GM19351 (cell line): ENCODE data around the gene STING1.
"Not testable (repeated sequence)": the region's sequence is repeated elsewhere in the genome, so short reads cannot be mapped to it uniquely, and the experiment has no call there.

Experiments
- ATAC-seq: cut with Tn5 transposase; IDR thresholded peaks from one replicate; pipeline ENCODE4 v1.9.1; 2021; ENCODE audit warnings: mild to moderate bottlenecking, moderate library complexity; ENCODE audit not compliant: unreplicated experiment

The STING1 gene

DNA sequence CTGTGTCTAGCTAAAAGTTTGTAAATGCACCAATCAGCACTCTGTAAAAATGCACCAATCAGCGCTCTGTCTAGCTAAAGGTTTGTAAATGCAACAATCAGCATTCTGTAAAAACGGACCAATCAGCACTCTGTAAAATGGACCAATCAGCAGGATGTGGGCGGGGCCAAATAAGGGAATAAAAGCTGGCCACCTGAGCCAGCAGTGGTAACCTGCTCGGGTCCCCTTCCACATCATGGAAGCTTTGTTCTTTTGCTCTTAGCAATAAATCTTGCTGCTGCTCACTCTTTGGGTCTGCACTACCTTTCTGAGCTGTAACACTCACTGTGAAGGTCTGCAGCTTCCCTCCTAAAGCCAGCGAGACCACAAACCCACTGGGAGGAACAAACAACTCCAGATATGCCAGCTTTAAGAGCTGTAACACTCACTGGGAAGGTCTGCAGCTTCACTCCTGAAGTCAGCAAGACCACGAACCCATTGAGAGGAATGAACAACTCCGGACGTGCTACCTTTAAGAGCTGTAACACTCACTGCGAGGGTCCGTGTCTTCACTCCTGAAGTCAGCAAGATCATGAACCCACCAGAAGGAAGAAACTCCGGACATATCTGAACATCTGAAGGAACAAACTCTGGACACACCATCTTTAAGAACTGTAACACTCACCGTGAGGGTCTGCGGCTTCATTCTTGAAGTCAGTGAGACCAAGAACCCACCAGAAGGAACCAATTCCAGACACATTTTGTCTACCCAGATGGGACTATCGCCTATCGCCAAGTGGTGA, 20.7 kb upstream of the STING1 start:
- ATAC-seq, result not testable (repeated sequence)

DNA sequence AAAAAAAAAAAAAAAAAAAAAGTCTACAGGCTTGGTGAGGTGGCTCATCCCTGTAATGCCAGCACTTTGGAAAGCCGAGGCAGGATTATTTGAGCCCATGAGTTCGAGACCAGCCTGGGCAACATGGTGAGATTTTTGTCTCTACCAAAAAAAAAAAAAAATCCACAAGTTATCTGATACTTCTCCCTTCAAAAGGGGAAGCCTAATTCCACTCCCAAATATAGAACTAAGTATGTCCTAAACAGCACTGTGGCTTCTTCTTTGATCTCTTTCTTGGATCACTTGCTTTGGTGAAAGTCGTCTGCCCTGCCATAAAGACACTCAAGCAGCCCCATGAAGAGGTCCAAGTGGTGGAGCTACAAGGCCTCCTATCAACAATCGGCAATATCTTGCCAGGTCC, 18.8 kb upstream of the STING1 start:
- ATAC-seq, result no peak

- ATAC-seq, result no peak
Measured at GRCh38 chr5:139495638-139496435, 13.3 kb upstream of the STING1 start.

DNA sequence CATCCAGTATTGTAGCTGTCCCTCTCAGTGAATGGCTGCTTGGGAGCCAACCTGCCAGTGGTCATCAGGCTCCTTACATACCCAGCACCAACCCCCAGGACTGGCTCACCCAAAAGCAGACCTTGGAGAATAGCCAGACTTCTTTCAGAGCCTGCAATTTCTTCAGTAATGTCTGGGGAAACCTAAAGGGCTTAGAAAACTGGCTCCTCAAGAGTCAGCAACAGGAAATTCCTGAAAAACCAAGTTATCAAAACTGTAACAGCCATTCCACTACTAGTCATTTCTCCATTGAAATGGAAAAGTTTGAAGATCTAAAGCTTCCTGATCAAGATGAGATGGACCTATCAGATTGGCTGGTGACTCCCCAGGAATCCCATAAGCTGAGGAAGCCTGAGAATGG, 12.3 kb upstream of the STING1 start:
- no peak for ATAC-seq

DNA sequence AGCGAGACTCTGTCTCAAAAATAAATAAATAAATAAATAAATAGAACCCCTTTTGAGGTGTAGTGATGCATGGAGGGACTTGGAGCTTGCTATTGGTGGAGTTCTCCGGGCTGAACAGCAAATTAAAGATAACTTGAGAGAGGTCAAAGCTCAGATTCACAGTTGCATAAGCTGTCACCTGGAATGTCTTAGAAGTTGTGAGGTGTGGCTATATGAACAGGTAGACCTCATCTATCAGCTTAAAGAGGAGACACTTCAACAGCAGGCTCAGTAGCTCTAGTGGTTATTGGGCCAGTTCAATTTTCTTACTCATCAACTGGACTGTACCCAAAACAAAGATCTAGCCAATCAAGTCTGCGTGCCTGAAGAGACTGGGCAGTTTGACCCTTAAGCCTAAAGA, 11.7 kb upstream of the STING1 start:
- ATAC-seq, result no peak

DNA sequence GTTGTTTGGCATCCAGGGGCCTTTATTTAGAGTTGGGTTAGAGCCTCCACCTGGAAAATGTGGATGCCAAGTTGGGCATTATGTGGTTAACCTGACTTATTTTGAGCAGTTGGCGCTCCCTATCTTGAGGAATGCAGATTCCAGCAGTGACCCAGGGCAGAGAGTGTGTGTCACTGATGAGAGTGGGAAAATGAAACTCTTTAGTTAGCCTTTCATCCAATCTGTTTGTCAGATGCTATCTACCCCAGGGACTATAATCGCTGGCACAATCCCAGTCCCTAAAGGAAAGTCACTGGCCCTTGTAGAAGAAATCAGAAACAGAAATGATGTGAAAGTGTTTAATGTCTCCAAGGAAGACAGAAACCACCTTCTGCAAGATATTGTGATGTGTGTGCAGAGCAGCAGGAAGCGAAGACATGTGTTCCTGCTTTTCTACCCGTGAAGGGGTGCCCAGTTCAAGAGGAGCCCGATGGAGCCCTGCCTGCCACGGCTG, 10.2 kb upstream of the STING1 start:
- ATAC-seq, result no peak

DNA sequence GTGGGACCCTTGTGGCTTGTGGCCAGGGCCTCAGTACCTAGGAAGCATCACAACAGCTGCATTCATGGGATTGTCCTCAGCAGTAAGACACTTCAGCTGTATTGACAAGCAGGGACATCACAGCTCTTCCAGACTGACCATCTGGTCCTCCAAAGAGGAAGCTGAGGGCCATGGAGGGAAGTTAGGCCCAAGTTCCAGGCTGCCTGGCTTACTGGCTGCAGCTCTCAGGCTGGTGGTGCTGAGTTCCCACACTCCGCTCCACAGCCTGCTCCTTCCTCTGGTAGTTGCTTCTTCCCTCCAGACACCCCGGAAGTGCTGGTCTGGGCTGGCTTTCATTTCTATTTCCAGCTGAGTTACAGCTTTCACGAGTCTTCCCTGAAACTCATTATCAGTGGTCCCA, 5.7 kb upstream of the STING1 start:
- no peak for ATAC-seq

- ATAC-seq, result no peak
Measured at GRCh38 chr5:139486201-139486600, 3.6 kb upstream of the STING1 start.

GRCh38 chr5:139482890-139483208, 291 bp upstream of the STING1 start:
- ATAC-seq, result not testable (repeated sequence)

DNA sequence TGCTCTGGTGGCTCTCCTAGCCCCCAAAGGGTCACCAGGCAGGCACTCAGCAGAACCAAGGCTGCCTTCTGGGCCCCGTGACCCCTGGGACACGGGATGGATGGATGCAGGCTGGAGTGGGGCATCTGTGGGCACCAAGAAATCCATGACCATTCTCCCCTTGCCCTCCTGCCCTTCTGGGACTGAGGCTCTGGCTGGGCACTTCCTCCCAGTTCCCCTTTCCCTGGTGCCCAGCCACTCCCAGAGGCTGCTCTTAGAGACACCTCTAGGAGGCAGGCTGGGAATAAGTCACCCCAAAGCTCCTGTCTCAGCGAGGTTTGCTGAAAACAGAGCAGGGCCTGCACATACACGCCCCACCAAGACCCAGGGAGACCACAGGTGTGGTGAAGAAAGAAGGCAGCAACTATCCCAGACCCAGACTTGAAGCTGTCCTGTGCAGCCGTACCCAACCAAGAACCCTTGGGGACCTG, 943 bp downstream of the STING1 start:
- ATAC-seq, result no peak

- ATAC-seq, result no peak
Measured at GRCh38 chr5:139481122-139481533, 1.4 kb downstream of the STING1 start.

- ATAC-seq, result not testable (repeated sequence)
Measured at GRCh38 chr5:139479729-139480128, 2.8 kb downstream of the STING1 start.

DNA sequence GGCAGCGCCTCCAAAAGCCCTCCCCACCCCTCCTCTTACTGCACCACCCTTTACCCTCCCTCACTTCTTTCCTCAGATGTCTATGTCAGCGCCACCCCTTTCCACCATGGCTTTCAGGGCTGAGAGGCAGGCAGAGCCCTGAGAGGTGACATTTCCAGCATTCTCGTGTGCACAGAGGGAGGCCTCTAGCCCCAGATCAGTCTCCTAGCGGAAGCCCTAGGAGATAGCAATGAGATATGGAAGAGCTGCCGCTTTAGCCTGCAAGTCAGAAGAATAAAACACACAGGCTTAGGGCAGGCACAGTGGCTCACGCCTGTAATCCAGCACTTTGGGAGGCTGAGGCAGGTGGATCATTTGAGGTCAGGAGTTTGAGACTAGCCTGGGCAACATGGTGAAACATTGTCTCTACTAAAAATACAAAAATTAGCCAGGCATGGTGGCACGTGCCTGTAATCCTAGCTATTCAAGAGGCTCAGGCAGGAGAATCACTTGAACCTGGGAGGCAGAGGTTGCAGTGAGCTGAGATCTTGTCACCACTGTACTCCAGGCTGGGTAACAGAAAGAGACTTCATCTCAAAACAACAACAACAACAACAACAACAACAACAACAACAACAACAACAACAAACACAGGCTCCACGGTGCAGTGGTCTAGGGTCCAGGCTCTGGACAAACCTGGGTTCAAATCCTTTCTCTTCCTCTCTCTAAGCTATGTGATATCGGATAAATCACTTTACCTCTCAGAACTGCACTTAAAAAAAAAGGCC, 3.7 kb downstream of the STING1 start:
- not testable (repeated sequence) for ATAC-seq

DNA sequence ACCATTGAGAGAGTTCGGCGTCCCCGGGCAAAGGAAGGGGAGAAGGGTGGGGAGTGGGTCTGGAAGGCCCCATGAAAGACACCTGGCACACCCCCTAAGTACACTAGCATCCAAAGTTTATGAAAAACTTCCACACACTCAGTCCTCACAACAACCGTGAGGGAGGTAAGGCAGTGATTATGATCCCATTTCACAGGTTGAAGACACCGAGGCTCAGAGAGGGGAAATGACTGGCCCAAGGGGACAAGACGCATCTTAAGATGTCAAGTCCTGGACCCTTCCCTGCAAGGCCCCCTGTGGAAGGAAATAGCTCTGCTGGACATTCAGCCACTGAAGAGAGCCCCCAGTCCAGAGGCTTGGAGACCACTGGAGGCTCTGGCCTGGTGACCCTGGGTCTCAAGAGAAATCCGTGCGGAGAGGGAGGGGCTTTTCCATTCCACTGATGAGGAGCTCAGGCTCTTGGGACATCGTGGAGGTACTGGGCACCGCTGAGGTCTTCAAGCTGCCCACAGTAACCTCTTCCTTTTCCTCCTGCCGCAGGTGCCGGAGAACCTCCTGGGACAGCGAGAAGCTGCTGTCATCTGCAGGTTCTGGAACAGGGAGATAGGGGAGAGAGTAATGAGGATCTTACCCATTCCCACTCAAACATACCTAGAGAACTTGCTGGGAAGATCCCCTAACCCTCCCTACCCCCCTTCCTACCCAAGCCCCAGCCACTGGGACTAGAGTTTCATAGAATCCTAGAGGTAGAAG, 6.5 kb downstream of the STING1 start:
- ATAC-seq, result no peak

DNA sequence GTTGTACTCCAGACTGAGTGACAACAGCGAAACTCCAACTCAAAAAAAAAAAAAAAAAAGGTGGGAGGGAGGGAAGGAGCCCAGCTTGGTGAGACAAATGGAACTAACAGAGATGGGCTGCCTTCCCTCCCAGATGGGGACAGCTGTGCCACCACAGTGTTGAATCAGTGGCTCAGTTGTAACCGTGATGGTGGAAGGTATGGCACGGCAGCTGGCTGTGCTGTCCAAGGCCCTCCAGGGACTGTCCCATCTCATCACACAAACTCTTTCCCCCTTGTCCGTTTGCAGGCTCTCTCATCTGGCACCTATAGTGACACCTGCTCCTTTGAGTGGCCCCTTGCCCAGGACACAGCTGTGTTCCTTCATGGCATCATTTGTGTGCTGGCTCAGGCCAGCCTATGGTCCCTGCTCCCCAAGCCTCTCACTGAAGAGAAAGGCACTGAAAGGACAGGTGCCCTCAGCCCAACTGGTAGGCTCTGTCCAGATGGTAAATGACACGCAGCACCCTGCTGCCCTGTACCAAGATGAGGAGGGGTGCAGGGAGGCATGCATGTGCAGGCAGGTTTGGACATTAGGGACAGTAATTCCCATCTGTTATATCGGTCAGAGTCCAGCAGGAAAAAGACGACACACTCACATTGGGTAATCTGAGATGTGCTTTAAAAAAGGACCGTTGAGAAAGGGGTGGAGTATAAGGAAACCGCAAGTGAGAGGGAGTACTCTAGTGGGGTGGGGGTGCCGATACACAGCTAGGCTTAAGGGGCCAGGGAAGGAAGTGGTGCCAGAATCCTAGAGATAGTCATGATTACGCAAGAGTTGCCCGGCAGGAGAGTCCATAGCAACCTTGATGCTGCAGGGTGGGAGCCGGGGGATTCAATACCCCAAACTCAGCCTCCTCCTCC, 7.4 kb downstream of the STING1 start:
- no peak for ATAC-seq

DNA sequence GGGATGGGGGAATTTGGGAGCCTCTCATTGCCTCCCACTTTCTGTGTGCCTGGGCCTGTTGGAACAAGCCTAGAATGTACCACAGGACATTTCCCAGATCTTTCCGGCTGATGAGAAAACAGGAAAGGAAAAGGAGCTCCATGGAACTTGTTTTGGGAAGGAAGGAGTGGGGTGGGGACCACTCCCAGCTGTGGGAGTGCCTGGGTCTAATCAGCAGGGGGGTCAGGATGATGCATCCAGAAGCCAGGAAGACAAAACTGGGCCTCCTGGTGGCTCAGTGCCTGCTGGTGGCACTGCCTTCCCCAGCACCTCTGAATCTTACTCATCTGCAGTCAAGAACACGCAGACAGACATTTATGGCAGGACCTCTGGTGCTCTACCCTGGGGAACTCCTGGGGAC, 9.0 kb downstream of the STING1 start:
- ATAC-seq, result no peak

DNA sequence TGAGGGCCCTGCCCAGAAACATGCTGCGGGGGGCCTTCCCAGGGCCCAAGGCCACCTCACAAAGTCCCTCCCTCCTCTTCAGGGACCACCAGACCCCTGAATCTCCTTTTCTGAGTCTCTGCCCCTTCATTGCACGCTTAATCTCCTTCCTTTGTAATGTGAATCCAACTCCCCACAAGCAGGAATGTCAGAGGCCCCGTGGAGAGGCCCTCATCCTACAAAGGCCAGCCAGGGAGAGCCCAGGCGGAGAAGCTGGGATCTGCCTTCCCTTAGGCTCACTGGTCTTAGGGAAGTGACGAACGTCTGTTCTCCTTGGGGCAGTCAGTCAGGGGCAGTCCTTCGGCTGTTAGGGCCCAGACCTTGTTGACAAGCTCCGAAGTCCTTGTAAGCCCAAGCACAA, 9.5 kb downstream of the STING1 start:
- no peak for ATAC-seq

GRCh38 chr5:139472386-139473030, 10.1 kb downstream of the STING1 start:
- no peak for ATAC-seq

DNA sequence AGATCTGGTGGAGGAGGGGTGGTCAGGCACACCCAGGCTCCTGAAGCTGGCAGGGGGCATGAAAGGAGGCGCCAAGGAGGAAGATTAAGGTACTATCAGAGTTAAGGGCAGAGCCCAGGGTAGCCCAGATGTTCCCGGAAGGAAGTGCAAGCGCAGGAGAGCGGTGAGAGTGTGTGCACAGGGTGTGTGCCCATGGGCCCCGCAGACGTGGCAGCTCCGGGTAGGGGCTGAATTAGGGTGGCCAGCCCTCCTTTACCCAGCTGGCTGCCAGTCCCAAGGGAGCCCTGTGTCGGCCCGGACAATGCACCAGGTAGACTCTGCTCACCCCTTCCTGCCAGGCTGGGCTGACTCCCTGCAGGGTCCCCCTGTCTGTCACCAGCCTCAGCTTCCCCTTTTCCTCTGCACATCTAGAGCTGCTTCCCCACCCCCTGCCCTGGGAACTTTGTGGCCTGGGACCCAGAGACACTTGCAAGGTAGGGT, 11.7 kb downstream of the STING1 start, which contains the start of gene SMIM33:
TSS of gene SMIM33 (plus strand) at position 184 of the 480 bp plus-strand sequence. CDS start at position 302, 118 bp downstream.
- no peak for ATAC-seq
